Measurements from ENCODE around the gene SNAI3.

SNAI3 gene

GRCh38 chr16:88715312-88716190, 29.2 kb upstream of the SNAI3 start:
- TF ChIP-seq CTCF (IDR thresholded peaks at IDR 0.05; ENCODE audit: borderline replicate concordance, insufficient read depth, low read depth, low read length), result no peak
- no peak overlapping the region for H3K4me3 ChIP-seq (ENCODE audit: low read depth, low read length)

- no peak for TF ChIP-seq CTCF (IDR thresholded peaks at IDR 0.05; ENCODE audit: borderline replicate concordance, insufficient read depth, low read depth, low read length)
- no peak overlapping the region for H3K4me3 ChIP-seq (ENCODE audit: low read depth, low read length)
Observed at GRCh38 chr16:88714420-88715302, 28.4 kb upstream of the SNAI3 start.

- no peak for TF ChIP-seq CTCF (IDR thresholded peaks at IDR 0.05; ENCODE audit: borderline replicate concordance, insufficient read depth, low read depth, low read length)
- no peak overlapping the region for H3K4me3 ChIP-seq (ENCODE audit: low read depth, low read length)
Observed at GRCh38 chr16:88713568-88714419, 27.5 kb upstream of the SNAI3 start.

GRCh38 chr16:88713054-88713453, 26.7 kb upstream of the SNAI3 start:
- no peak for TF ChIP-seq CTCF (IDR thresholded peaks at IDR 0.05; ENCODE audit: borderline replicate concordance, insufficient read depth, low read depth, low read length)
- no peak overlapping the region for H3K4me3 ChIP-seq (ENCODE audit: low read depth, low read length)

GRCh38 chr16:88712362-88712979, 26.2 kb upstream of the SNAI3 start:
- no peak for TF ChIP-seq CTCF (IDR thresholded peaks at IDR 0.05; ENCODE audit: borderline replicate concordance, insufficient read depth, low read depth, low read length)
- no peak overlapping the region for H3K4me3 ChIP-seq (ENCODE audit: low read depth, low read length)

GRCh38 chr16:88711750-88712340, 25.5 kb upstream of the SNAI3 start:
- TF ChIP-seq CTCF (IDR thresholded peaks at IDR 0.05; ENCODE audit: borderline replicate concordance, insufficient read depth, low read depth, low read length), result no peak

More at GRCh38 chr16:88711750-88712340, 25.5 kb upstream of the SNAI3 start:
- H3K4me3 ChIP-seq (ENCODE audit: low read depth, low read length), result no peak overlapping the region
